Panc1 (cell line): ENCODE measurements around the gene TFEB. TPM values are rescaled to one million over a fixed set of nuclear protein-coding genes. Genes with fewer than 3 reads are reported as not detected.

Source experiments
- ATAC-seq: fragments of 200-7000 bp; cut with Tn5 transposase; 2 replicates; pipeline ENCODE4 v1.9.1; 2020; ENCODE audit warnings: mild to moderate bottlenecking, moderate library complexity
- BruUV-seq: library from RNA; stranded (reverse); fragments of 400-500 nt; replicated peaks from 2 replicates; lab custom pipeline; 2021; lab: Mats Ljungman, UMichigan
- CTCF ChIA-PET: fragments of 300-600 bp; sonication (Branson Sonifier 250); formaldehyde crosslinking; loops from one replicate; lab custom pipeline; 2022; ENCODE audit warnings: antibody characterized with exemption; lab: Charles Lee
- POLR2A ChIA-PET: fragments of 300-600 bp; sonication (Branson Sonifier 250); formaldehyde crosslinking; loops from one replicate; lab custom pipeline; 2022; ENCODE audit warnings: antibody characterized with exemption; lab: Charles Lee
- DNase-seq: peaks from one replicate; pipeline ENCODE4 v3.0.0-alpha.2; 2010; ENCODE audit warnings: low read depth, low spot score
- H3K27ac ChIP-seq: 2 replicates; pipeline ENCODE4 v1.5.1; 2011; ENCODE audit warnings: mild to moderate bottlenecking, low read length, inconsistent platforms
- H3K27me3 ChIP-seq: fragments of 200-500 bp; sonication (Bioruptor generic); 2 replicates; pipeline ENCODE4 v1.6.0; 2014; ENCODE audit warnings: low read length, inconsistent platforms; ENCODE audit not compliant: control insufficient read depth, insufficient read depth
- H3K36me3 ChIP-seq: fragments of 200-500 bp; sonication (Bioruptor generic); 2 replicates; pipeline ENCODE4 v1.5.1; 2014; ENCODE audit warnings: inconsistent platforms, mild to moderate bottlenecking, low read length, moderate library complexity; ENCODE audit not compliant: control insufficient read depth, insufficient read depth
- H3K4me1 ChIP-seq: 2 replicates; pipeline ENCODE4 v1.5.1; 2011; ENCODE audit warnings: inconsistent platforms, mild to moderate bottlenecking, low read length, moderate library complexity; ENCODE audit not compliant: control insufficient read depth, insufficient read depth
- H3K4me3 ChIP-seq, 2 experiments: 2 replicates each; pipeline ENCODE4 v1.5.1; 2011 to 2012; ENCODE audit warnings: low read depth in 2 of 2, low read length in 2 of 2, mild to moderate bottlenecking in 2 of 2, inconsistent platforms in 1 of 2, moderate library complexity in 1 of 2
- H3K9me3 ChIP-seq: fragments of 200-500 bp; sonication (Bioruptor generic); 2 replicates; pipeline ENCODE4 v1.5.1; 2014; ENCODE audit warnings: low read depth, mild to moderate bottlenecking, inconsistent platforms, low read length, moderate library complexity; ENCODE audit not compliant: control insufficient read depth, insufficient read depth
- CTCF ChIP-seq: fragments of 450-650 bp; IDR thresholded peaks from 2 replicates; pipeline ENCODE4 v1.5.1; 2017; ENCODE audit warnings: mild to moderate bottlenecking
- POLR2AphosphoS5 ChIP-seq: IDR thresholded peaks from 2 replicates; pipeline ENCODE4 v1.6.1; 2012; ENCODE audit warnings: mild to moderate bottlenecking, low read depth, low read length, moderate library complexity
- REST ChIP-seq, 2 experiments: IDR thresholded peaks; 2 replicates each; pipeline ENCODE4 v1.6.1; 2011 to 2012; ENCODE audit warnings: low read depth in 2 of 2, control low read depth in 1 of 2, low read length in 1 of 2, mild to moderate bottlenecking in 1 of 2, moderate library complexity in 1 of 2; ENCODE audit not compliant: insufficient read depth in 1 of 2
- SIN3A ChIP-seq: IDR thresholded peaks from 2 replicates; pipeline ENCODE4 v1.6.1; 2012; ENCODE audit warnings: low read depth, mild to moderate bottlenecking, low read length, moderate library complexity, borderline replicate concordance; ENCODE audit not compliant: insufficient read depth
- TCF7L2 ChIP-seq: IDR thresholded peaks from 2 replicates; pipeline ENCODE4 v1.6.1; 2011; ENCODE audit warnings: mild to moderate bottlenecking, low read depth, low read length, inconsistent platforms
- in situ Hi-C: cut with HindIII; loops from 2 replicates; pipeline ENCODE4 v1.10.0; 2016; ENCODE audit warnings: low sequenced_read_pairs, low pct_unique_long_range_greater_than_20kb
- intact Hi-C: fragments of 100-400 bp; cut with micrococcal nuclease; formaldehyde crosslinking; loops from one replicate; pipeline ENCODE4 v1.10.0; 2022; ENCODE audit not compliant: unreplicated experiment
- total RNA-seq: library from RNA; stranded (reverse); gene quantifications from one replicate; pipeline ENCODE4 v1.2.1, GENCODE V29; 2021; ENCODE audit not compliant: unreplicated experiment

The TFEB gene
- total RNA-seq, 1 experiment from 2014 or later = 13.3 TPM

- intact Hi-C loops (no loop called here), in situ Hi-C loops (no loop called here)
- ATAC-seq (peak; percentile 32; the same call in 1 of the 2 replicates), DNase-seq (no peak)
- H3K27ac ChIP-seq = no peak overlapping the region
- BruUV-seq = no TSS peak
- H3K36me3 ChIP-seq = no peaks in the 10 kb centered on the region
- H3K9me3 ChIP-seq = no peaks in the 10 kb centered on the region
- TF ChIP-seq SIN3A = no peak
- TF ChIP-seq TCF7L2 = no peak
- no peak for TF ChIP-seq CTCF
- TF ChIP-seq POLR2AphosphoS5 = no peak
- no peak for TF ChIP-seq REST (IDR thresholded peaks at IDR 0.05; ENCODE audit: insufficient read depth in 1 of 2, low read depth in 2 of 2, low read length in 1 of 2)
- no peak overlapping the region for H3K4me3 ChIP-seq
- POLR2A ChIA-PET = no interaction called here
- H3K27me3 ChIP-seq = no peaks in the 10 kb centered on the region
- H3K4me1 ChIP-seq = peaks cover 5% of the 10 kb centered on the region
- CTCF ChIA-PET = interaction anchor here (0.9 kb wide), 1 partner anchor 38 kb away, joined by 4 read pairs; the partner anchor contains the start of gene FRS3
These were observed 6.5 kb upstream of the TFEB start for GRCh38 chr6:41741625-41742490.

- intact Hi-C loops = no loop called here
- CTCF ChIA-PET = interaction anchor here (0.9 to 1.0 kb wide), 2 partner anchors 34 to 39 kb away, joined by 3 to 4 read pairs; partner anchors contain the start of gene FRS3
- TF ChIP-seq REST (IDR thresholded peaks at IDR 0.05; ENCODE audit: insufficient read depth in 1 of 2, low read depth in 2 of 2, low read length in 1 of 2) (no peak), POLR2AphosphoS5 (no peak), CTCF (no peak), SIN3A (no peak), TCF7L2 (no peak)
- DNase-seq (no peak), ATAC-seq (no peak)
- Histone ChIP-seq H3K9me3 (no peaks in the 10 kb centered on the region), H3K36me3 (no peaks in the 10 kb centered on the region), H3K27ac (no peak overlapping the region), H3K27me3 (no peaks in the 10 kb centered on the region), H3K4me3 (no peak overlapping the region), H3K4me1 (peaks cover 9% of the 10 kb centered on the region)
- POLR2A ChIA-PET = no interaction called here
- in situ Hi-C loops = no loop called here
- BruUV-seq = no TSS peak
These were observed 5.2 kb upstream of the TFEB start for GRCh38 chr6:41740366-41741162.
